Measurements from ENCODE around the gene CER1.
A peak's percentile ranks its signal among the peaks of the same experiment; 100 is the strongest.

Gene CER1, protein sequence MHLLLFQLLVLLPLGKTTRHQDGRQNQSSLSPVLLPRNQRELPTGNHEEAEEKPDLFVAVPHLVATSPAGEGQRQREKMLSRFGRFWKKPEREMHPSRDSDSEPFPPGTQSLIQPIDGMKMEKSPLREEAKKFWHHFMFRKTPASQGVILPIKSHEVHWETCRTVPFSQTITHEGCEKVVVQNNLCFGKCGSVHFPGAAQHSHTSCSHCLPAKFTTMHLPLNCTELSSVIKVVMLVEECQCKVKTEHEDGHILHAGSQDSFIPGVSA

DNA sequence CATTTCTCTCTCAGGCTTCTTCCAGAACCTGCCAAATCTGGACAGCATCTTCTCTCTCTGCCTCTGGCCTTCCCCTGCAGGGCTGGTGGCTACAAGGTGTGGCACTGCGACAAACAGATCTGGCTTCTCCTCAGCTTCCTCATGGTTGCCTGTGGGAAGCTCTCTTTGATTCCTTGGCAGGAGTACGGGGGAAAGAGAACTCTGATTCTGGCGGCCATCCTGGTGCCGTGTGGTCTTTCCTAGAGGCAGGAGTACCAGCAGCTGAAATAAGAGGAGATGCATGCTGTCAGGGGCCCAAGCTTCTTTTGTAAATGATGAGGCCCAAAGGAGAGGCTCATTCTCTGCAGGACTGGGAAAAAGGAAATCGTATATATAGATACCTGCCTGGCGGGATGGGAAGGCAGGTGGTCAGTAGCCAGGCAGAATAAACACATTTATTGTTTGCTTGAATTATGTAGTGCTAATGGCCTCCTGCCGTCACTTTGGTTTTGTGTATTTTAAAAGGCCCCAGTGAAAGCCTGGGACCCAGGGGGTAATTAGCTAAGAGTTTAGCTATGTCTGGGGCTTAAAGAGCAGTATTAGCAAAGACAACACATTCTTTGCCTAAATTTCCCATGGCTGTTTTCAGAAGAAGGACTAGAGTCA lies at the start of gene CER1:
CER1 (minus strand) TSS at position 343 of the 645 bp plus-strand sequence; CDS start at position 282, 61 bp downstream.
- Histone ChIP-seq H3K4me1 (ENCODE audit: insufficient read depth, insufficient read length) (peaks cover 8% of the 10 kb centered on the region), H3K9ac (ENCODE audit: insufficient read length, low read depth) (no peak within 1 kb of the TSS), H3K27me3 (ENCODE audit: insufficient read depth, insufficient read length) (peaks cover 100% of the 10 kb centered on the region), H3K4me3 (ENCODE audit: insufficient read length, low read depth) (no peak within 1 kb of the TSS), H3K9me3 (ENCODE audit: insufficient read depth, low read length) (no peaks in the 10 kb centered on the region), H3K36me3 (ENCODE audit: insufficient read depth, insufficient read length, low read length) (no peaks in the 10 kb centered on the region)
- peak; percentile 87 for DNase-seq (ENCODE audit: low read depth, low spot score)
- TF ChIP-seq ZNF274 (IDR thresholded peaks at IDR 0.05; ENCODE audit: low read depth, low read length) (no peak), YY1 (IDR thresholded peaks at IDR 0.05; ENCODE audit: insufficient read depth, insufficient read length) (no peak), SUZ12 (IDR thresholded peaks at IDR 0.05; ENCODE audit: extremely low read depth, insufficient read depth, insufficient read length) (no peak)

DNA sequence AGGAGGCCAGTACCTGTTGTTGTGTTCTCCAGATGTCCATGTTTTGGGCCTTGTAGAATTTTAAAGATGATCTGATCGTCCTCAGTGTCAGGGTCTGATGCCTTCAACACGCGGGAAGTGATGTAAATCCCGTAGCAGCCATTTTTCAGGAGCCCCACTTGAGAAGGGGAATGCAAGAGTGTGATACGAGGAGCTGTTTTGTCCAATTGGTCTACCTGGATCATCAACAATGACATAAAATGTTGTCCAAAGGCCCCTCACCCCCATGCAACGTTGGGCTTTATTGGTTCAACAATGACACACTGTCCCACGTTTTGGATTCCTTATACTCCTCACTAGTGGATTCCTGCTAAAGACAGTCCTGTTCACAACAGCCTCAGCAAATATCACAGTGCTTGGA lies 48.1 kb upstream of the CER1 start:
- Histone ChIP-seq H3K36me3 (ENCODE audit: insufficient read depth, insufficient read length, low read length) (no peaks in the 10 kb centered on the region), H3K4me1 (ENCODE audit: insufficient read depth, insufficient read length) (no peaks in the 10 kb centered on the region), H3K9me3 (ENCODE audit: insufficient read depth, low read length) (no peaks in the 10 kb centered on the region), H3K27me3 (ENCODE audit: insufficient read depth, insufficient read length) (no peaks in the 10 kb centered on the region), H3K9ac (ENCODE audit: insufficient read length, low read depth) (no peak overlapping the region), H3K4me3 (ENCODE audit: insufficient read length, low read depth) (no peak overlapping the region)
- DNase-seq (ENCODE audit: low read depth, low spot score), result no peak
- TF ChIP-seq YY1 (IDR thresholded peaks at IDR 0.05; ENCODE audit: insufficient read depth, insufficient read length), result no peak
- no peak for TF ChIP-seq SUZ12 (IDR thresholded peaks at IDR 0.05; ENCODE audit: extremely low read depth, insufficient read depth, insufficient read length)
- TF ChIP-seq ZNF274 (IDR thresholded peaks at IDR 0.05; ENCODE audit: low read depth, low read length), result no peak

DNA sequence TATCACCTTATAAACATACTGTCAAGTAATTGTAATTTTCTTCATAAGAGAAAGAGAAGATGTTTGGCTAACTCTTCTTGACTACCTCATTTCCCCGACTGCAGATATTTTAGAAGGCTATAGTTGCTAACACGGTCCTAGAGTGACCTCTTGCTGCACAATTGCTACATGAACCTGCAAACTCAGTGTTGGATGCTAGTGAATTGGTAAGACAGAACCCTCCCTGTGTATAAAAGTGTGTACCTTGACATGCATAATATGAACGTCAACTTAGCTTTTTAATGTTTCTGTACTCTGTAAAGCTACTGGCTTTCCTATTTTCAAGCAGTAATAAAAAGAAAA lies 46.7 kb upstream of the CER1 start:
- no peak for DNase-seq (ENCODE audit: low read depth, low spot score)
- H3K4me3 ChIP-seq (ENCODE audit: insufficient read length, low read depth), result no peak overlapping the region
- no peaks in the 10 kb centered on the region for H3K9me3 ChIP-seq (ENCODE audit: insufficient read depth, low read length)
- no peak for TF ChIP-seq YY1 (IDR thresholded peaks at IDR 0.05; ENCODE audit: insufficient read depth, insufficient read length)
- TF ChIP-seq SUZ12 (IDR thresholded peaks at IDR 0.05; ENCODE audit: extremely low read depth, insufficient read depth, insufficient read length), result no peak
- TF ChIP-seq ZNF274 (IDR thresholded peaks at IDR 0.05; ENCODE audit: low read depth, low read length), result no peak
- H3K27me3 ChIP-seq (ENCODE audit: insufficient read depth, insufficient read length), result no peaks in the 10 kb centered on the region
- H3K9ac ChIP-seq (ENCODE audit: insufficient read length, low read depth), result no peak overlapping the region
- H3K36me3 ChIP-seq (ENCODE audit: insufficient read depth, insufficient read length, low read length), result no peaks in the 10 kb centered on the region
- H3K4me1 ChIP-seq (ENCODE audit: insufficient read depth, insufficient read length), result no peaks in the 10 kb centered on the region

DNA sequence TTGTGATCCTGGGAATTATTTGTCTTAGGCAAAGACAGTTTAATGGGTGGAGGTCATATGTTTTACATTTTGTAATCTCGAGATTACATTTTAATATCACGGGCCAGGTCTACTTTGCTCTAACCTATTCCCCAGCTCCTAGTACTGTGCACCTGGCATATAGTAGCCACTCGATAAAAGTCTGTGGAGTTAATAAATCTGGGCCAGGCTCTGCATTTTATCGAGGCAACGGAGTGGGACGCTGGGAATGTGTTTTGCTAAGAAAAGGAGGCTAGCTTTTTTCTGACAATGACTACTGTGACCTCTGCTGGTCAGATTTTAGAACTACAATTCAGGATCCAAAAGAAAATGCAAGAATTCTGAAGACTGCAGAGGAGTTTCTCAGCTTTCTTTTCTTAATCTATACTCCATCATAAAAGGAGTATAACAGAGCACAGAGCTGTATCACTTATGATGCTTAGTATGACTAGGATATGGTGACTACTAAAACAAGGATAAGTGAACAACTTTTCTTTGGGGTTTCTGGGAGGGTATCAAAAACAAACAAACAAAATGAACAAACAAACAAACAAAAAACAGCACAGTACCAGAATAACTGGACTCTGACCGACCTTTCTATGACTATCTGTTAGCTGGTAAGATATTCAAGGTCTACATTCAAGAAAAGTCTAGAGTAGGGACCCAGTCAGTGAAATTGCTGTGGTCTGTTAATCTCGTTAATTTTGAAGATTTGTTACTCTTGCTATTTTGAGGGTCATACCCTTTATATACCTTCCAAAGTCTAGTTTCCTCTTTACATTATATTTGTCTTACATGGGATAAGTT lies 46.1 kb upstream of the CER1 start:
- no peaks in the 10 kb centered on the region for H3K9me3 ChIP-seq (ENCODE audit: insufficient read depth, low read length)
- no peak overlapping the region for H3K4me3 ChIP-seq (ENCODE audit: insufficient read length, low read depth)
- no peaks in the 10 kb centered on the region for H3K4me1 ChIP-seq (ENCODE audit: insufficient read depth, insufficient read length)
- no peaks in the 10 kb centered on the region for H3K36me3 ChIP-seq (ENCODE audit: insufficient read depth, insufficient read length, low read length)
- no peak overlapping the region for H3K9ac ChIP-seq (ENCODE audit: insufficient read length, low read depth)
- TF ChIP-seq ZNF274 (IDR thresholded peaks at IDR 0.05; ENCODE audit: low read depth, low read length), result no peak
- no peak for TF ChIP-seq YY1 (IDR thresholded peaks at IDR 0.05; ENCODE audit: insufficient read depth, insufficient read length)
- TF ChIP-seq SUZ12 (IDR thresholded peaks at IDR 0.05; ENCODE audit: extremely low read depth, insufficient read depth, insufficient read length), result no peak
- H3K27me3 ChIP-seq (ENCODE audit: insufficient read depth, insufficient read length), result no peaks in the 10 kb centered on the region
- DNase-seq (ENCODE audit: low read depth, low spot score), result peak; percentile 56

DNA sequence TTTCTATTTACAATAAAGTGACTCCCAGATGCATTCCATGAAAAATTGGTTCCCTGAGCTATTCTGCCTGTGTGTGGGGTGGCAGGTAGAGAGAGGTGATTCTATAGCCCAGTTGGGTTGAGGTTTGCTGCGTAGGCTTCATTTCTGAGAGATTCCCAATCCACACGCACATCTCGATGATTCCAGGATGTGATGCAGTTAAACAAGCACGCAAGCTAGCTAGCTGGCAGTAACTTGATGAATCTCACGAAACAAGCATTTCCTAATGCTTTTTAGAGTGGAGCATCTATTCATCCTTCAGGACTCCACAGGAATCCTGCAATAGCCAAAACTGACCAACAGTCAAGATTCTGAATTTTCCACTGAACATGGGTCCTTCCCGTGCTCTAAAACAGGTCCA lies 43.8 kb upstream of the CER1 start:
- DNase-seq (ENCODE audit: low read depth, low spot score), result no peak
- Histone ChIP-seq H3K9ac (ENCODE audit: insufficient read length, low read depth) (no peak overlapping the region), H3K27me3 (ENCODE audit: insufficient read depth, insufficient read length) (no peaks in the 10 kb centered on the region), H3K36me3 (ENCODE audit: insufficient read depth, insufficient read length, low read length) (no peaks in the 10 kb centered on the region), H3K4me1 (ENCODE audit: insufficient read depth, insufficient read length) (no peaks in the 10 kb centered on the region), H3K4me3 (ENCODE audit: insufficient read length, low read depth) (no peak overlapping the region), H3K9me3 (ENCODE audit: insufficient read depth, low read length) (no peaks in the 10 kb centered on the region)
- TF ChIP-seq SUZ12 (IDR thresholded peaks at IDR 0.05; ENCODE audit: extremely low read depth, insufficient read depth, insufficient read length) (no peak), ZNF274 (IDR thresholded peaks at IDR 0.05; ENCODE audit: low read depth, low read length) (no peak), YY1 (IDR thresholded peaks at IDR 0.05; ENCODE audit: insufficient read depth, insufficient read length) (no peak)

DNA sequence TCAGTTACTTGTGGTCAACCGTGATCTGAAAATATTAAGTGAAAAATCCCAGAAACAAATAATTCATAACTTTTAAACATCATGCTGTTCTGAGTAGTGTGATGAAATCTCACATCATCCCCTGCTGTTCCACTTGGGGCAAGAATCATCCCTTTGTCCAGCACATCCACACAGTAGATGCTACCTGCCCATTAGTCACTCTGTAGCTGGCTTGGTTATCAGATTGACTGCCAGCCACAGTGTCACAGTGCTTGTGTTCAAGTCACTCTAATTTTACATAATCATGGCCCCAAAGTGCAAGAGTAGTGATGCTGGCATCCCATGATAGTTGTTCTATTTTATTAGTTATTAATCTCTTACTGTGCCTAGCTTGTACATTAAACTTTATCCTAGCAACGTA lies 39.1 kb upstream of the CER1 start:
- H3K9me3 ChIP-seq (ENCODE audit: insufficient read depth, low read length), result no peaks in the 10 kb centered on the region
- no peak for DNase-seq (ENCODE audit: low read depth, low spot score)
- H3K4me3 ChIP-seq (ENCODE audit: insufficient read length, low read depth), result no peak overlapping the region
- TF ChIP-seq ZNF274 (IDR thresholded peaks at IDR 0.05; ENCODE audit: low read depth, low read length) (no peak), SUZ12 (IDR thresholded peaks at IDR 0.05; ENCODE audit: extremely low read depth, insufficient read depth, insufficient read length) (no peak), YY1 (IDR thresholded peaks at IDR 0.05; ENCODE audit: insufficient read depth, insufficient read length) (no peak)
- no peak overlapping the region for H3K9ac ChIP-seq (ENCODE audit: insufficient read length, low read depth)
- no peaks in the 10 kb centered on the region for H3K4me1 ChIP-seq (ENCODE audit: insufficient read depth, insufficient read length)
- H3K27me3 ChIP-seq (ENCODE audit: insufficient read depth, insufficient read length), result no peaks in the 10 kb centered on the region
- H3K36me3 ChIP-seq (ENCODE audit: insufficient read depth, insufficient read length, low read length), result no peaks in the 10 kb centered on the region

DNA sequence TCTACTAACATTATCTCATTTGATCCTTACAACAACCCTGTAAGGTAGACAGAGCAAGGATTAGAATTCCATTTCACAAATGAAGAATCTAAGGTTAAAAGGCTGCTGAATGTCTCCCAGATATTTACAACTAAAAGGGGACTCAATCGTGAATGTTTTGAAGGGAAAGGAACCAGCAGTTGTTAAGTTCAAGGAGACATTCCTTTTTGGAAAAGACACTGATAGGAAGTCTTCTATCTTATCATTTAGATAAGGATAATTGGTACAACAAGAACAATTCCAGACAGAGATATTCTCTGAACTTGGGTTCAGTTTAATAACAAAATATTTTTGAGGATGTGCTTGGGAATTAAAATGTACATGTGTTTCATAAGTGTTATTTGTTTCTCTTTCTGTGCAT lies 37.5 kb upstream of the CER1 start:
- no peaks in the 10 kb centered on the region for H3K27me3 ChIP-seq (ENCODE audit: insufficient read depth, insufficient read length)
- H3K4me3 ChIP-seq (ENCODE audit: insufficient read length, low read depth), result no peak overlapping the region
- no peaks in the 10 kb centered on the region for H3K4me1 ChIP-seq (ENCODE audit: insufficient read depth, insufficient read length)
- H3K9me3 ChIP-seq (ENCODE audit: insufficient read depth, low read length), result no peaks in the 10 kb centered on the region
- no peak for DNase-seq (ENCODE audit: low read depth, low spot score)
- H3K9ac ChIP-seq (ENCODE audit: insufficient read length, low read depth), result no peak overlapping the region
- TF ChIP-seq SUZ12 (IDR thresholded peaks at IDR 0.05; ENCODE audit: extremely low read depth, insufficient read depth, insufficient read length) (no peak), ZNF274 (IDR thresholded peaks at IDR 0.05; ENCODE audit: low read depth, low read length) (no peak), YY1 (IDR thresholded peaks at IDR 0.05; ENCODE audit: insufficient read depth, insufficient read length) (no peak)
- no peaks in the 10 kb centered on the region for H3K36me3 ChIP-seq (ENCODE audit: insufficient read depth, insufficient read length, low read length)
